GM12878 (cell line): ENCODE results near the gene LTBP4. TPM values are rescaled to one million over a fixed set of nuclear protein-coding genes. Genes with fewer than 3 reads are reported as not detected.

ENCODE experiments used
- ATAC-seq: fragments of 200-7000 bp; cut with Tn5 transposase; 3 replicates; pipeline ENCODE4 v1.9.1; 2020; ENCODE audit warnings: mild to moderate bottlenecking, moderate library complexity
- BruUV-seq: library from RNA; stranded (reverse); fragments of 400-500 nt; replicated peaks from 2 replicates; lab custom pipeline; 2021; lab: Mats Ljungman, UMichigan
- CTCF ChIA-PET: fragments of 300-600 bp; sonication (Branson Sonifier 250); formaldehyde crosslinking; extraction: SDS; loops from one replicate; lab custom pipeline; 2021; ENCODE audit warnings: inconsistent platforms; lab: Yijun Ruan, JAX
- POLR2A ChIA-PET: fragments of 350-600 bp; formaldehyde crosslinking; extraction: SDS; loops from one replicate; lab custom pipeline; 2021; ENCODE audit warnings: inconsistent platforms; lab: Charles Lee
- RAD21 ChIA-PET: fragments of 300-600 bp; sonication (Branson Sonifier 250); formaldehyde crosslinking; loops from one replicate; lab custom pipeline; 2023; ENCODE audit warnings: antibody characterized with exemption; ENCODE audit not compliant: unreplicated experiment; lab: Charles Lee
- SMC1A ChIA-PET: fragments of 300-600 bp; sonication (Branson Sonifier 250); formaldehyde crosslinking; loops from one replicate; lab custom pipeline; 2023; ENCODE audit not compliant: unreplicated experiment, uncharacterized antibody; lab: Charles Lee
- DNase-seq: peaks from one replicate; pipeline ENCODE4 v3.0.0-alpha.2; 2011; ENCODE audit warnings: low read depth, low spot score
- FAIRE-seq: peaks from 3 replicates; lab custom pipeline; 2011; peaks lifted over from hg19 to GRCh38; lab: Jason Lieb, UNC
- H2AFZ ChIP-seq: 2 replicates; pipeline ENCODE4 v1.6.0; 2011; ENCODE audit warnings: low read depth, low read length, control low read depth; ENCODE audit not compliant: control insufficient read depth
- H3K27ac ChIP-seq: 2 replicates; pipeline ENCODE4 v1.5.1; 2011; ENCODE audit warnings: control low read depth; ENCODE audit not compliant: control insufficient read depth, insufficient read depth
- H3K27me3 ChIP-seq, 2 experiments: replicated peaks in 1 of 2; 2 replicates each; pipeline versions ENCODE4 v1.6.0 to v1.6.1; 2011; ENCODE audit warnings: low read length in 1 of 2; ENCODE audit not compliant: control insufficient read depth in 2 of 2, insufficient read depth in 2 of 2
- H3K36me3 ChIP-seq, 2 experiments: 2 replicates each; pipeline ENCODE4 v1.5.1; 2011; ENCODE audit warnings: low read length in 1 of 2; ENCODE audit not compliant: control insufficient read depth in 2 of 2, insufficient read depth in 2 of 2
- H3K4me1 ChIP-seq: 2 replicates; pipeline ENCODE4 v1.6.1; 2011; ENCODE audit warnings: mild to moderate bottlenecking, low read length, moderate library complexity, mixed read lengths; ENCODE audit not compliant: control insufficient read depth, insufficient read depth
- H3K4me2 ChIP-seq: 2 replicates; pipeline ENCODE4 v1.6.0; 2011; ENCODE audit warnings: control low read depth; ENCODE audit not compliant: control insufficient read depth, insufficient read depth
- H3K4me3 ChIP-seq: fragments of 200-600 bp; sonication (generic); 2 replicates; pipeline ENCODE4 v1.5.1; 2016
- H3K79me2 ChIP-seq: 2 replicates; pipeline ENCODE4 v1.6.0; 2011; ENCODE audit warnings: low read length; ENCODE audit not compliant: control insufficient read depth, insufficient read depth
- H3K9ac ChIP-seq: 2 replicates; pipeline ENCODE4 v1.8.0; 2011; ENCODE audit warnings: low read length, control low read depth, mixed read lengths; ENCODE audit not compliant: control insufficient read depth, insufficient read depth
- H3K9me3 ChIP-seq: replicated peaks from 3 replicates; pipeline ENCODE4 v1.5.1; 2011; ENCODE audit warnings: mild to moderate bottlenecking, low read length; ENCODE audit not compliant: control insufficient read depth, insufficient read depth
- H4K20me1 ChIP-seq: 2 replicates; pipeline ENCODE4 v1.6.0; 2011; ENCODE audit not compliant: control insufficient read depth, insufficient read depth
- ATF7 ChIP-seq: fragments of 450-650 bp; IDR thresholded peaks from 2 replicates; pipeline ENCODE4 v1.6.1; 2016; ENCODE audit warnings: low read depth, mild to moderate bottlenecking
- CBFB ChIP-seq: IDR thresholded peaks from 2 replicates; pipeline ENCODE4 v1.6.1; 2016; ENCODE audit warnings: antibody characterized with exemption, low read depth
- CEBPZ ChIP-seq: fragments of 150-350 bp; IDR thresholded peaks from 2 replicates; pipeline ENCODE4 v1.6.1; 2016; ENCODE audit warnings: low read depth, low read length
- EED ChIP-seq: sonication (generic); IDR thresholded peaks from 2 replicates; pipeline ENCODE4 v1.6.1; 2016; ENCODE audit warnings: antibody characterized with exemption, low read depth
- ETV6 ChIP-seq, 2 experiments: fragments of 450-650 bp in 1 of 2; IDR thresholded peaks in 1 of 2; conservative IDR thresholded peaks in 1 of 2; 2 replicates each; pipeline ENCODE4 v1.6.1; 2014; ENCODE audit warnings: antibody characterized with exemption in 1 of 2, borderline replicate concordance in 1 of 2, low read depth in 1 of 2, mild to moderate bottlenecking in 1 of 2, moderate library complexity in 1 of 2
- FOS ChIP-seq: IDR thresholded peaks from 3 replicates; pipeline ENCODE4 v1.6.1; 2011; ENCODE audit warnings: borderline replicate concordance; ENCODE audit not compliant: insufficient read length; ENCODE audit errors: extremely low read depth
- IKZF2 ChIP-seq, 2 experiments: fragments of 450-650 bp; IDR thresholded peaks; 2 replicates each; pipeline ENCODE4 v1.6.1; 2017; ENCODE audit warnings: mild to moderate bottlenecking in 2 of 2, moderate library complexity in 2 of 2
- JUNB ChIP-seq: IDR thresholded peaks from 2 replicates; pipeline ENCODE4 v1.6.1; 2016; ENCODE audit warnings: antibody characterized with exemption, mild to moderate bottlenecking
- NFXL1 ChIP-seq: fragments of 450-650 bp; IDR thresholded peaks from 2 replicates; pipeline ENCODE4 v1.6.1; 2017; ENCODE audit warnings: antibody characterized with exemption, mild to moderate bottlenecking, borderline replicate concordance
- STAT1 ChIP-seq: fragments of 450-650 bp; conservative IDR thresholded peaks from 2 replicates; pipeline ENCODE4 v1.6.1; 2014; ENCODE audit warnings: antibody characterized with exemption, mild to moderate bottlenecking
- SUPT20H ChIP-seq: IDR thresholded peaks from 2 replicates; pipeline ENCODE4 v1.6.1; 2011; ENCODE audit warnings: low read depth, mild to moderate bottlenecking, low read length, moderate library complexity, borderline replicate concordance; ENCODE audit not compliant: control insufficient read depth
- ZNF592 ChIP-seq: fragments of 450-650 bp; IDR thresholded peaks from 2 replicates; pipeline ENCODE4 v1.6.1; 2017; ENCODE audit warnings: mild to moderate bottlenecking, moderate library complexity
- ZNF622 ChIP-seq: fragments of 450-650 bp; IDR thresholded peaks from 2 replicates; pipeline ENCODE4 v1.6.1; 2017; ENCODE audit warnings: mild to moderate bottlenecking, inconsistent platforms
- WGBS: methylation state at CpG from one replicate; pipeline ENCODE4 v1.1.6; 2016; ENCODE audit warnings: low lambda C conversion rate; ENCODE audit not compliant: insufficient replicate concordance, insufficient coverage; ENCODE audit errors: missing lambda C conversion rate; 5-methylcytosine and 5-hydroxymethylcytosine counted together
- in situ Hi-C: fragments of 300-500 bp; cut with MboI; formaldehyde crosslinking; loops from 9 replicates; pipeline ENCODE4 v1.14.3; 2018; ENCODE audit warnings: mixed read lengths
- intact Hi-C: fragments of 100-400 bp; cut with micrococcal nuclease; formaldehyde crosslinking; loops from one replicate; pipeline ENCODE4 v1.14.2; 2022; ENCODE audit not compliant: unreplicated experiment
- polyA plus RNA-seq, 11 experiments: library from polyadenylated mRNA; depleted of rRNA in 4 of 11; unstranded in 6 of 11; stranded (reverse) in 5 of 11; fragments of >200 nt; fragmentation: Nextera tagmentation in 4 of 11; fragmentation: Illumina TruSeq in 1 of 11; extraction: Ambion mirVana in 4 of 11; extraction: Trizol in 1 of 11; gene quantifications; 1 replicate in 1 of 11; 2 replicates in 10 of 11; pipeline versions ENCODE4 v1.2.1 to v1.2.3, GENCODE V29; 2011 to 2016; ENCODE audit warnings: inconsistent platforms in 2 of 11, missing spikeins in 2 of 11, low read depth in 1 of 11
- total RNA-seq, 4 experiments: library from RNA; depleted of rRNA in 3 of 4; stranded (reverse); fragments of >200 nt in 3 of 4; fragmentation: Illumina TruSeq in 1 of 4; extraction: Trizol in 1 of 4; gene quantifications; 2 replicates each; pipeline versions ENCODE4 v1.2.1 to v1.2.3, GENCODE V29; 2013 to 2021
- TF ChIP-seq, protein P1 (sequence below): fragments of 450-650 bp; IDR thresholded peaks from 2 replicates; pipeline ENCODE4 v1.6.1; 2017; ENCODE audit warnings: borderline replicate concordance

Gene LTBP4
- total and polyA plus RNA-seq, 10 of the 15 experiments (the other 5 are each of a cell fraction or from before 2014, with no cell fraction given): 0.09 to 34.6 (median 8.5) TPM; not detected in 1

- FAIRE-seq (no peak), ATAC-seq (no peak), DNase-seq (no peak)
- POLR2A ChIA-PET: no interaction called here
- peaks cover 11% of the 10 kb centered on the region for H3K4me1 ChIP-seq
- H3K4me3 ChIP-seq: no peak overlapping the region
- intact Hi-C loops (loop anchor here (1.0 to 2.0 kb wide), 4 partner anchors 50 to 294 kb away; partner anchors contain the start of gene BLVRB), in situ Hi-C loops (no loop called here)
- peaks cover 11 to 14% of the 10 kb centered on the region in 2 experiments for H3K27me3 ChIP-seq
- H4K20me1 ChIP-seq: no peaks in the 10 kb centered on the region
- H3K9ac ChIP-seq: no peak overlapping the region
- SMC1A ChIA-PET: interaction anchor here (0.7 to 1.1 kb wide), 2 partner anchors 35 to 294 kb away, joined by 3 to 5 read pairs; no protein-coding TSS in a partner anchor
- CTCF ChIA-PET: interaction anchor here (0.6 to 4.7 kb wide), 13 partner anchors 20 to 301 kb away, joined by 3 to 24 read pairs (median 6); no protein-coding TSS in a partner anchor
- WGBS: 11% methylated on average over 15 of the region's 15 CpGs
- no TSS peak for BruUV-seq
- no peak overlapping the region for H3K27ac ChIP-seq
- RAD21 ChIA-PET: interaction anchor here (0.7 to 1.5 kb wide), 3 partner anchors 50 to 135 kb away, joined by 3 to 7 read pairs (median 4); no protein-coding TSS in a partner anchor
- no peaks in the 10 kb centered on the region for H3K9me3 ChIP-seq
- H2AFZ ChIP-seq: no peak overlapping the region
- no peak overlapping the region for H3K4me2 ChIP-seq
- no peaks in the 10 kb centered on the region for H3K36me3 ChIP-seq
- H3K79me2 ChIP-seq: no peaks in the 10 kb centered on the region
- no peak for TF ChIP-seq FOS
- TF ChIP-seq, protein P1, sequence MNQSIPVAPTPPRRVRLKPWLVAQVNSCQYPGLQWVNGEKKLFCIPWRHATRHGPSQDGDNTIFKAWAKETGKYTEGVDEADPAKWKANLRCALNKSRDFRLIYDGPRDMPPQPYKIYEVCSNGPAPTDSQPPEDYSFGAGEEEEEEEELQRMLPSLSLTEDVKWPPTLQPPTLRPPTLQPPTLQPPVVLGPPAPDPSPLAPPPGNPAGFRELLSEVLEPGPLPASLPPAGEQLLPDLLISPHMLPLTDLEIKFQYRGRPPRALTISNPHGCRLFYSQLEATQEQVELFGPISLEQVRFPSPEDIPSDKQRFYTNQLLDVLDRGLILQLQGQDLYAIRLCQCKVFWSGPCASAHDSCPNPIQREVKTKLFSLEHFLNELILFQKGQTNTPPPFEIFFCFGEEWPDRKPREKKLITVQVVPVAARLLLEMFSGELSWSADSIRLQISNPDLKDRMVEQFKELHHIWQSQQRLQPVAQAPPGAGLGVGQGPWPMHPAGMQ: no peak
- TF ChIP-seq CBFB: no peak
- no peak for TF ChIP-seq IKZF2 (IDR thresholded peaks at IDR 0.05)
- no peak for TF ChIP-seq ZNF592
- TF ChIP-seq STAT1: no peak
- TF ChIP-seq ZNF622: no peak
- TF ChIP-seq ETV6 (conservative IDR thresholded peaks at IDR 0.05 in 1 of 2, IDR thresholded peaks at IDR 0.05 in 1 of 2; ENCODE audit: borderline replicate concordance in 1 of 2, low read depth in 1 of 2): no peak
- no peak for TF ChIP-seq CEBPZ
- no peak for TF ChIP-seq SUPT20H
- no peak for TF ChIP-seq ATF7
- no peak for TF ChIP-seq JUNB
- TF ChIP-seq NFXL1: no peak
- TF ChIP-seq EED: no peak
These were observed 2.3 kb upstream of the LTBP4 start for GRCh38 chr19:40598918-40599307.
